Effector CD4-positive, alpha-beta T cell (primary cell): ENCODE results near the gene PSMG4.

Experiments used
- DNase-seq: peaks from one replicate; pipeline ENCODE4 v3.0.0-alpha.2; 2020
- total RNA-seq: gene quantifications from one replicate; lab custom pipeline; 2026; lab: John Stamatoyannopoulos, UW

PSMG4 gene, protein sequence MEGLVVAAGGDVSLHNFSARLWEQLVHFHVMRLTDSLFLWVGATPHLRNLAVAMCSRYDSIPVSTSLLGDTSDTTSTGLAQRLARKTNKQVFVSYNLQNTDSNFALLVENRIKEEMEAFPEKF
- 15.0 reads per million, percentile 40 among the genes with 10 or more reads in this experiment for total RNA-seq

DNA sequence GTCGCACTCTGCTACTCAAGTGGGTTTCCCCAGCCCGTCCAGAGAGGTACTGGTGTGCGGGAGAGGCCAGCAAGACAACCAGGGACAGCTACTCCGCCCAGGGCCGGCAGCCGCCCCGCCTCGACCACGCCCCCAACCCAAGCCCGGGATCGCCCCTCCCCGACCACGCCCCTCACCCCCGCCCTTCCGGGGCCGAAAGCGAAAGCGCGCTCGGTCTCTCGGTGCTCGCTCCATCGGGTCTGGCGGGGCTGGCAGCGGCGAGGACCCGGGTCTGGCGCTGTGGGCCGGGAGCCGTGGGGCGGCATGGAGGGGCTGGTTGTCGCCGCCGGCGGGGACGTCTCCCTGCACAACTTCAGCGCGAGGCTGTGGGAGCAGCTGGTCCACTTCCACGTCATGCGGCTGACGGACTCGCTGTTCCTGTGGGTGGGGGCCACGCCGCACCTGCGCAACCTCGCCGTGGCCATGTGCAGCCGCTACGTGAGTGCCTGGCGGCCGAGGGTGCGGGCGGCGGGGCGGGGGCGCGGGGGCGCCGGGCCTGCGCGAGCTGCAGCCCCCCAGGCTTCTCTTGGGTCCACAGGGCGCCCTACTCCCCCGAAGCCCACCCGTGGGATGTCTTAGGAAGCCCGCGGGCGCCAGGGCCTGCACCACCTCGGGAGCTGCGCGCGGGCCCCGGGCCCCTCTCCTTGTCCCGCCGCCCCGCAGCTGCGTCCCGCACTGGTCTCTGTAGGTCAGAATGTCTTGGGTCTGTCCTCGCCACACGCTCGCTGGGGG, at the start of gene PSMG4:
PSMG4 (plus strand) TSS at position 228 of the 771 bp plus-strand sequence; CDS start at position 304, 76 bp downstream.
- DNase-seq = peak; percentile 88

GRCh38 chr6:3209114-3210023, 49.4 kb upstream of the PSMG4 start:
- DNase-seq = no peak

- DNase-seq = no peak
Observed at GRCh38 chr6:3210024-3210610, 48.6 kb upstream of the PSMG4 start.

DNA sequence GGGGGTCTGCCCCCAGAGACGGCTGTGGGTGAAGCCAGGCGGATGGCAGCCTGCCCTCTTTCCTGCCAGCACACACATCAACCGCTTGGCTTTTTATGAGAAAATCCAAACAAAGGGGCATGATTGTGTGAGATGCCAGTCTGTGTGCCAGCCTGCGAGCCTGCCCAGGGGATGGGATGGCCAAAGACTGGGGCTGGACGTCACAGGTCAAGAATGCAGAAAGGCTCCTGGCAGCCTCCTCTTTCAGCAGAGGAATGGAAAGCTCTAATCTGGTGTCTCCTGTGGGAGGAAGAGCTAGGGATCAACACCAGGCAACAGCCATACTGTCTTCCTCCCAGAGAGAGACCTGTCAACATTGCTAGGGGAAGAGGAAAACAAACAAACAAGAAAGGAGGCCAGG, 47.1 kb upstream of the PSMG4 start:
- DNase-seq = no peak

DNA sequence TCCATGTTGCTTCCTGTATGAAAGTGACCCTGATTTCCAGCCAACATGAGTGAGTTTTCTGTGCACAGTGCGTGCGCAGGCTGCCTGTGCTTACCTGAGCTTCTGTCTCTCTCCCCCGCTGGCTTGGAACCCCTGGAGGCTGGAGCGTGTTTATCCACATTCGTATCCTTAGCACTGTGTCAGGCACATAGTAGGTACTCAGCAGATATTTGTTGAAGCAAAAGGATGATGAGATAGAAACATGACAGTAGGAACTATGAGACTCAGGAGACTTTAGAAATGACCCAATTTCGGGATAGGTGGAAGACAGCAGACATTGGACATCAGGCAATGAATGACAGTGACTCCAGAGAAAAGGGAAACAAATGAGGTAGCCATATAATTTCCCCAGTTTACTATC, 46.5 kb upstream of the PSMG4 start:
- no peak for DNase-seq

GRCh38 chr6:3213334-3213695, 45.4 kb upstream of the PSMG4 start:
- DNase-seq = no peak

GRCh38 chr6:3214898-3215297, 43.8 kb upstream of the PSMG4 start:
- DNase-seq = no peak

GRCh38 chr6:3217286-3217685, 41.5 kb upstream of the PSMG4 start:
- no peak for DNase-seq

DNA sequence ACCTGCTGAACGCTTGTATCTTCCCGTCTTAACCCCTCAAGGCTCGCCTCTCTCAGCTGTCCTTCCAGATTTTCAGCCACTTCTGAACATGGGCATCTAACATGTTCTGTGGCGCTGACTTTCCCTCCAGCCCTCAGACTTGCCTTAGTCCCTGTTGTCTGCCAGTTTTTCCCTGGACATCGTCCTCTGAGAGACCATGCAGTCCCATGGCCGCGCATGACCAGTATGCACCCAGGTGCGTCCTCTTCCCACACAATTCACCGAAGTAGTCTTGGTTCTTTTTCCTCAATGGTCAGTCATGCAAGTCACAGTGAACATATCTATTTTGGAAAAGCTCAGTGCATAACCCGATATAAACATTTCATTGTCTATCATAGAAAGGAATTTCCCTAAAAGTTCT, 40.5 kb upstream of the PSMG4 start:
- DNase-seq = no peak

- no peak for DNase-seq
Observed at GRCh38 chr6:3220366-3220765, 38.4 kb upstream of the PSMG4 start.

- no peak for DNase-seq
Observed at GRCh38 chr6:3221578-3221977, 37.2 kb upstream of the PSMG4 start.

GRCh38 chr6:3222506-3223038, 36.2 kb upstream of the PSMG4 start:
- DNase-seq = no peak

- DNase-seq = no peak
Observed at GRCh38 chr6:3226042-3226441, 32.7 kb upstream of the PSMG4 start.

- DNase-seq = no peak
Observed at GRCh38 chr6:3226481-3227362, 32.0 kb upstream of the PSMG4 start.

DNA sequence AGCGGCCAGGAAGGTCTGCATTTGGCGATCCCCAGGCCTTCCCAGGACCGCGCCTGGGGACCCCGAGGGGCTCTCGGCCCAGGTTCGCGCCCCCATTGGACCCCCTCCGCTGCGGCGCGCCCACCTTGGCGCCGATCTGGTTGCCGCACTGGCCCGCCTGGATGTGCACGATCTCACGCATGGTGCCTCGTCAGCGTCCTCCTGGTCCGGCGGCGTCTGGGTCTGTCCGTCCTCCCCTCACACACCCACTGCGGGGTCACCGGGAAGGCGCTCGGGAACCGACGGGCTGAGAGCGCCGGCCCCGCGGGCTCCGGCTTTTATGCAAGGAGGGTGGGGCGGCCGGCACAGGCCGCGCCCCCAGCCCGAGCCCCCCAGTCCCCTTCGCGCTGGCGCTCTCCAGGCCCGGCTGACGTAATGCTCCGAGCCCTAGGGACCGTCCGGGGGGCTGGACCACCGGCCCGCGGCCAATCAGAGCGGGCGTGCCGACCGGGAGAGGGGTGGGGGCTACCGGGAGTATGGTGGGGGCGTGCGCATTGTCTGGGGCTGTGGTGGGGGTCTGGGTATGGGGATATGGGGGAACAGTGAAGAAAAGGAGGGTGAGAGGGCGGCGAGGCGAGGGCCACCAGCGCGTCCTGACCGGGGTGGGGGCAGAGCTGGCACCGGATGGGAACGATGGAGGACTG, 31.2 kb upstream of the PSMG4 start, which contains the start of gene TUBB2B:
TUBB2B (minus strand) TSS at position 291 of the 683 bp plus-strand sequence; CDS start at position 181, 110 bp downstream.
- no peak for DNase-seq

- DNase-seq = no peak
Observed at GRCh38 chr6:3228046-3228671, 30.6 kb upstream of the PSMG4 start.

DNA sequence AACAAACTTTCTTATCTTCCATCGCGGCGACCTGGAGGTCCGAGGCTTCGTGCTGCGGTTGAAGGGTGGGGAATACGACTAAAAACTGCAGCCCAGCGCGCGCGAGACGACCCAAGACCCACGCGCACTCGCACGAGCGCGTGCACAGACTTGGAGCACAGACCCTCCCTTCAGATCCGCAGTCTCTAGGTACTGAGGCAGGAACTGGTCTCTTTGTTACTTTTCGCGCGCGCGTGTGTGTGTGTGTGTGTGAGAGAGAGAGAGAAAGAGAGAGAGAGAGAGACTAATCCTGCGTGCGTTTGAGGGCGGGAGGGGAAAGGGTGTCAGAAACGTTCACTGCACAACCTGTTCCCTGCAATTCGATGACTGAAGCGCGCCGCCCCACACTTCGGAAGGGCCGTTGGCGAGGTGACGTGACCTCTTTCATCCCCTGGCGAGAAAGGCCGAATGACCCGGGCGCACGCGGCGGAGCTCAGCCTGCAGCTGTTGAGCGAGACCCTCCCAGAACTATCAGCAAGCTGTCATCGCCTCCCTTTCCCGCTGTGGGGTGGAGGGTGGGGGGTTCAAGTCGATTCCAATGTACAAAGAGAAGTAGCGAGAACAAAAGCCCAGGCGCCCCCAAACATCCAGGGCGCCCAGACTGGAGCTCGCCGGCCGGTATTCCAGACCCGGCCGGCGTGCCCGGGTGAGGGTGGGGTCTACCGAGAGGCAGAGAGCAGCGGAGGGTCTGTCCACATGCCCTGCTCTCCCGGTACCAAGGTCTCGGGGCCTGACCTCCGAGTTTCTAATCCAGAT, 29.8 kb upstream of the PSMG4 start:
- peak; percentile 21 for DNase-seq

DNA sequence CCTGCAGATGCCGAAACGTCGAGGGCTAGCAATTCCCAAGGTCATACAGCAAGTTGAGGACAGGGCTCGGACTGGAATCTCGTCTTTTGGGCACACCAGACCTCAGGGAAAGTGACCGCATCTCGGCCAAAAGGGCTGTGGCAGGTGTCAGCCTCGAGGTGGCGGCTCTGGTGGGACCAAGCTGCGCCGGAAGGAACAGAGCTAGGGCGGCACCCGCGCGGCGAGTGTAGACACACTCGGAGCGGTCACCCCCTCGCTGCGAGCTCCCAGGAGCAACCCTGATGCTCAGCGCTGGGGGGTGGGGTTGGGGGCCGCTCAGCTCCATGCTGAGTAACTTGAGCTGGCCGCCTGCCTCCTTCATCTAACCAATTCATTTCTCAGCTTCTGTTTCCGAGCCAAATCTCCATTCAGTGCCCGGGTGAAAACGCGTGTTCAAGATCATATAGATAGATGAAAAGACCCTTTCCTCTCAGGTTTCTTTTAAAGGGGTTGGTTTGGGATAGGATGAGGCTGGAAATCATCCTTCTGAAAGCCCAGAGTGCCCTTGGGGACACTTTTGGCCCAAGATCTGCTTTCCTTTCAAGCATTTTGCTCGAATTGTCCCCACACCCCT, 29.1 kb upstream of the PSMG4 start:
- DNase-seq = no peak

DNA sequence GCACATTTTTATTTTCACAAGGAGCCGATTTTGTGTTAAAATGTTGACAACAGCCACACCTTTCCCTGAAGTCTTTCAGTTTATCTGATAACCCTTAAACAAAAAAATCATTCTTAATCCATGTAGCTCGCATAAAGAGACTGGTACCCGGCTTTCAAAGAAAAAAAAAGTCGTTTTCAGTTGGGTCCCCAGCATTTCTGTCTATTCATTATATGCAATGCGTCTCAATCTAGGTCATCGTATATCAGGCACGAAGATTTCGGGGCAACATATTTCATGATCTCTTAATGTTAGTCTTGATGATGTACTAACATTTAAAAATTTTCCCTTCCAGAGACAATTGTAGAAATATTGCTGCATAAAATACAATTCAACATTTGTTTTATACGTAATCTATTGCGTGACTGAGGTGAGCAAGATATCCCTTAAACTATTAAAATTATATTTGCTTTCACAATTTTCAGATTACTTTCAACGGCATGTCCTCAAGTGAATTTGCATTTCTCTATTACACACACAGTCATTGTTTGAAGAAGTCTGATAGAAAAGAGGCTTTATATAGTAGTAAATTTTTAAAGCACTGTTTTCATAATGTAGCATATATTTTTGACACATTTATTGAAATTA, 28.4 kb upstream of the PSMG4 start:
- DNase-seq = no peak
